H1 (cell line): ENCODE measurements around the gene METTL14. TPM values are rescaled to one million over a fixed set of nuclear protein-coding genes. Genes with fewer than 3 reads are reported as not detected.

Source experiments
- BACH1 ChIP-seq: IDR thresholded peaks from 2 replicates; pipeline ENCODE4 v1.6.1; 2012; ENCODE audit warnings: low read length, improper control_type of control experiment
- CBX8 ChIP-seq: fragments of 300-800, 300-1000 bp; sonication (generic); IDR thresholded peaks from 2 replicates; pipeline ENCODE4 v1.7.1; 2016; ENCODE audit warnings: low read depth, low read length, borderline replicate concordance
- HDAC2 ChIP-seq, 2 experiments: fragments of 300-600 bp in 1 of 2; sonication (generic) in 1 of 2; IDR thresholded peaks; 2 replicates each; pipeline ENCODE4 v1.6.1; 2011 to 2012; ENCODE audit warnings: low read depth in 2 of 2, low read length in 2 of 2, mild to moderate bottlenecking in 2 of 2, moderate library complexity in 2 of 2, borderline replicate concordance in 1 of 2, inconsistent platforms in 1 of 2
- KDM5A ChIP-seq: fragments of 200-600 bp; IDR thresholded peaks from 2 replicates; pipeline ENCODE4 v1.7.1; 2012; ENCODE audit warnings: mild to moderate bottlenecking, low read length, inconsistent platforms, mixed read lengths
- RXRA ChIP-seq: IDR thresholded peaks from 2 replicates; pipeline ENCODE4 v1.6.1; 2011; ENCODE audit warnings: low read depth, mild to moderate bottlenecking, low read length, moderate library complexity; ENCODE audit not compliant: insufficient read depth
- SUZ12 ChIP-seq: fragments of 200-600 bp; sonication (generic); IDR thresholded peaks from 2 replicates; pipeline ENCODE4 v1.6.1; 2012; ENCODE audit warnings: mild to moderate bottlenecking, inconsistent platforms, low read length, moderate library complexity, mixed read lengths
- polyA plus RNA-seq, 7 experiments: library from polyadenylated mRNA; depleted of rRNA in 3 of 7; stranded (reverse) in 5 of 7; unstranded in 2 of 7; fragments of >200 nt in 5 of 7; fragments of 200-250 nt in 2 of 7; gene quantifications; 1 replicate in 5 of 7; 2 replicates in 1 of 7; 4 replicates in 1 of 7; pipeline versions ENCODE4 v1.2.1 to v1.2.3, GENCODE V29; 2011 to 2013; ENCODE audit warnings: missing spikeins in 2 of 7, mixed read lengths in 2 of 7
- total RNA-seq: library from RNA; stranded (reverse); fragmentation: NEBNext Ultra II Directional; extraction: Animal tissue kit (Norgen Biotek cat#: 25700); gene quantifications from 2 replicates; pipeline ENCODE4 v1.2.1, GENCODE V29; 2021
- TF ChIP-seq, protein P1 (sequence below): IDR thresholded peaks from 2 replicates; pipeline ENCODE4 v1.6.1; 2011; ENCODE audit warnings: low read length, improper control_type of control experiment
- TF ChIP-seq, protein P2 (sequence below): IDR thresholded peaks from 2 replicates; pipeline ENCODE4 v1.6.1; 2012; ENCODE audit warnings: inconsistent platforms

The METTL14 gene
- total and polyA plus RNA-seq, 2 of the 8 experiments (the other 6 are each of a cell fraction or from before 2014, with no cell fraction given) = 8.8 to 57.3 TPM

GRCh38 chr4:118718511-118719170 is 33.4 kb downstream of the METTL14 start (continued):
- TF ChIP-seq SUZ12 (no peak), HDAC2 (IDR thresholded peaks at IDR 0.05; ENCODE audit: borderline replicate concordance in 1 of 2, low read depth in 2 of 2, low read length in 2 of 2) (no peak), KDM5A (no peak), RXRA (no peak), BACH1 (no peak), CBX8 (no peak)
- TF ChIP-seq, protein P1, sequence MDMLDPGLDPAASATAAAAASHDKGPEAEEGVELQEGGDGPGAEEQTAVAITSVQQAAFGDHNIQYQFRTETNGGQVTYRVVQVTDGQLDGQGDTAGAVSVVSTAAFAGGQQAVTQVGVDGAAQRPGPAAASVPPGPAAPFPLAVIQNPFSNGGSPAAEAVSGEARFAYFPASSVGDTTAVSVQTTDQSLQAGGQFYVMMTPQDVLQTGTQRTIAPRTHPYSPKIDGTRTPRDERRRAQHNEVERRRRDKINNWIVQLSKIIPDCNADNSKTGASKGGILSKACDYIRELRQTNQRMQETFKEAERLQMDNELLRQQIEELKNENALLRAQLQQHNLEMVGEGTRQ = no peak
- TF ChIP-seq, protein P2, sequence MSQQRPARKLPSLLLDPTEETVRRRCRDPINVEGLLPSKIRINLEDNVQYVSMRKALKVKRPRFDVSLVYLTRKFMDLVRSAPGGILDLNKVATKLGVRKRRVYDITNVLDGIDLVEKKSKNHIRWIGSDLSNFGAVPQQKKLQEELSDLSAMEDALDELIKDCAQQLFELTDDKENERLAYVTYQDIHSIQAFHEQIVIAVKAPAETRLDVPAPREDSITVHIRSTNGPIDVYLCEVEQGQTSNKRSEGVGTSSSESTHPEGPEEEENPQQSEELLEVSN = no peak
